SK-N-SH treated with all-trans-retinoic acid at 6 μM for 48 hours (cell line): ENCODE measurements around the gene AVEN.

Source experiments
- ESRRG ChIP-seq: fragments of 250-450 bp; sonication (Bioruptor Pico); IDR thresholded peaks from 2 replicates; pipeline ENCODE4 v1.6.1; 2021; ENCODE audit warnings: mild to moderate bottlenecking
- PPARA ChIP-seq: fragments of 250-450 bp; sonication (Bioruptor Pico); IDR thresholded peaks from 2 replicates; pipeline ENCODE4 v1.5.0; 2020; ENCODE audit warnings: mild to moderate bottlenecking, borderline replicate concordance
- RARB ChIP-seq: fragments of 250-450 bp; sonication (Bioruptor Pico); IDR thresholded peaks from 2 replicates; pipeline ENCODE4 v1.8.0; 2021; ENCODE audit warnings: mild to moderate bottlenecking, moderate library complexity
- ZFP3 ChIP-seq: fragments of 250-450 bp; sonication (Bioruptor Pico); IDR thresholded peaks from 2 replicates; pipeline ENCODE4 v1.5.0; 2020; ENCODE audit warnings: mild to moderate bottlenecking, moderate library complexity

- TF ChIP-seq PPARA (CRISPR knock-in tag) (no peak), ESRRG (CRISPR knock-in tag) (no peak), ZFP3 (CRISPR knock-in tag) (no peak), RARB (CRISPR knock-in tag) (no peak)
Measured at GRCh38 chr15:34084086-34084485, 45.1 kb upstream of the AVEN start.
